A549 (cell line): ENCODE results near the gene PAXIP1.

Experiments used
- JUN ChIP-seq, 2 experiments: fragments of >200 bp; sonication (Bioruptor Twin); formaldehyde crosslinking; IDR thresholded peaks; 2 replicates in 1 of 2; 3 replicates in 1 of 2; pipeline ENCODE4 v1.6.1; 2016 to 2017
- KDM1A ChIP-seq: fragments of 200-600 bp; sonication (generic); IDR thresholded peaks from 2 replicates; pipeline ENCODE4 v1.6.1; 2016; ENCODE audit warnings: low read depth, mild to moderate bottlenecking

- TF ChIP-seq JUN (IDR thresholded peaks at IDR 0.05) (no peak), KDM1A (no peak)
Measured at GRCh38 chr7:154973381-154973780, 29.5 kb downstream of the PAXIP1 start.
